Putamen (tissue), 1 donor: ENCODE results near the gene MYH10.

ENCODE experiments used
- DNase-seq: peaks from one replicate; pipeline ENCODE4 v3.0.0-alpha.2; 2016; ENCODE audit warnings: low spot score

The MYH10 gene

DNA sequence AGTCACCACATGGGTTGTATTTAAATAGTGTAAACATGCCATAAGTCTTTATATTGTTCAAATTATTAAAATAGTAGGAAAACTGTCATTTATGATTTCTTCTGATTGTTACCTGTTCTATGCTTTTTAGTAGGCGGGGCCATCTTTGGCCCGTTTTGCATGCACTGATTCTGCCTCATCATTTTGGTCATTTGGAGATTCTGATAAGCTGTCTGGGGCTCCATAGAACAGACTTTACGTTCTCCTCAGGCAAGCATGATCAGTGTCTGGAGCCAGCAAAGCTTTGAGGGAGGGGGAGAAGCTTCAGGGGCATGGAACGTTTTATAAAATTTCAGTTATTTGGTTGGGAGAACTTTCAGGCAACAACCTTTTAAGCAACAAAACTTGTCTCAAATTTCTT lies 186.0 kb downstream of the MYH10 start:
- no peak for DNase-seq

DNA sequence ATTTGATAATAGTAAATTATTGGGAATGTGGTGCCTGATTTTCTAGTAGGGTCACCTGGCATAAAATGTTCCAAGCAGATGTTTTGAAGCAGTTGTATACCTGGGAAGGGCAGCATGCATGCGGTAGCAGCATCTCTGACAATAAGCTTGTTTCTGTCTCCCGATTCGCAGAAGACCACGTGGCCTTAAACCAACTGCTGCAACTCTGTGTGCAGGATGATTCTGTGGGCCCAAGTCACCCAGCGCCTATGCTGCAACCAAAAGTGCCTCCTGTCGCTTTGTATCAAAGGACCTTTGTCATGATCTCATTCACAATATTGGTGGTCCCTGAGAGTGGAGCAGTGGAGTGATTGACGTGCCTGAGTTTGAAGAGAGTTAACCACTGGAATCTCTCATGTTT lies 186.8 kb downstream of the MYH10 start:
- no peak for DNase-seq

- DNase-seq: no peak
Observed at GRCh38 chr17:8442310-8442709, 188.2 kb downstream of the MYH10 start.

DNA sequence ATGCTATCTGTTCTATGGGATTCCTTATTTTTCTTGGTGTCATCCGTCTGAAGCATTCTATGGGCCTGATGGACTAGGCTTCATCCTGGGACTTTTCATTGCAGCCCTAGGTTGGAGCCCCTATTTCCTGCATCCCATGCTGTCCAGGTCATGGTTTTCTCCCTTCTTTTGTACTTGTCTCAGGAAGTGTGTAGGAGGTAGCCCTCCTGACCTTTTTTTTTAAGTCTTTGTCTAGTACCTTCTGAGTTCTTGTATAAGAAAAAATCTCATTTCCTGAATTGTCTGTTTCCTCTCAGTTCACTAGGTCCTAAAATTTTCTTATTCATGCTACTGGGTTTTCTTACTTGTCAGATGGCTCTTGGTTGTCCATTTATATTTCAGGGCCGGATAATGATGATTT lies 188.8 kb downstream of the MYH10 start:
- no peak for DNase-seq

- no peak for DNase-seq
Observed at GRCh38 chr17:8439681-8440080, 190.8 kb downstream of the MYH10 start.

- DNase-seq: no peak
Observed at GRCh38 chr17:8438441-8438840, 192.1 kb downstream of the MYH10 start.

GRCh38 chr17:8436844-8437171 lies 193.7 kb downstream of the MYH10 start:
- no peak for DNase-seq

GRCh38 chr17:8436169-8436843 lies 194.2 kb downstream of the MYH10 start:
- peak; percentile 53 for DNase-seq

GRCh38 chr17:8435245-8436168 lies 195.0 kb downstream of the MYH10 start, which contains the start of gene NDEL1:
TSS of gene NDEL1 (plus strand) at chr17:8435884. CDS start at chr17:8444272, 8,388 bp downstream.
- peak; percentile 98 for DNase-seq

DNA sequence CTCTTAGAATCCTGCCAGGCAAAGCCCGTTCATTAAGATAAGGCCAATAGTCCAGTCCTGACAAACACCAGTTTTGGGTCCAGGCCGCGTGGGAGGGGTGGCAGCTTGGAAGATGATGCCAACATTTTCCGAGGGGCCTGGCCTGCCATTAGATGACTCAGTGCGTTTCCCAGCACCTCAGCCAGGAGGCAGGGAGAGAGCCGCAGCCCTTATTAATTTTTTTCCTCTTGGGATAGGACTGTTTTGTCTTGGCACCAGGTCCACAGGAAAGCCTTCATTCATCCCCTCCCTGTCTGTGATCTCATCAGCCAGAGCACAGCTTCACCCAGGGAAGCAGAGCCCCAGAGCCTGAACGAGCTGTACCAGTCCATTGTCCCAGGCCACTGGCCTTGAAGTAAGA lies 199.6 kb downstream of the MYH10 start:
- no peak for DNase-seq

DNA sequence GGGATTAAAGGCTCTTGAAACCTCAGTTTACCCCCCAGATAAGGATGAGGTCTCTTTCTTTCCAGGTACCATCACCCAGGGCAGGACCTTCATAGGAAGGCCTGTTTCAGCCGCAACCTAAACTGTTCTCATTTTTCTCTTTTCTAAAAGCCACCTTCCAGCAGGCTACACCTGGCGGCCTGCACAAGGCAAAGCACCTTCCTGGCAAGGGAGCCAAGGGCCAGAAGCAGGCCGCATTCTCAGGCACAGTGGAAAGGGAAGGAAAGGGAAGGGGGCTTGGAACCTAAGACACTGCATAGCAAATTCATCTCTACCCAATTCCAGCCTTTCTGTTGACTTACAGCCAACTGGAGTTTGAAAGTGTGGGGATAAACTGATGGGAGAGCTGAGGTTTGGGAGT lies 203.7 kb downstream of the MYH10 start:
- no peak for DNase-seq

- DNase-seq: no peak
Observed at GRCh38 chr17:8426094-8426720, 204.3 kb downstream of the MYH10 start.
